Measurements from ENCODE around the gene EZH2.

The EZH2 gene

GRCh38 chr7:148804343-148805235 lies 79.5 kb downstream of the EZH2 start:
- DNase-seq (ENCODE audit: low spot score) = no peak
- no peak overlapping the region for H3K4me3 ChIP-seq
- no peak for TF ChIP-seq CTCF (IDR thresholded peaks at IDR 0.05)
- H3K27ac ChIP-seq = no peak overlapping the region

DNA sequence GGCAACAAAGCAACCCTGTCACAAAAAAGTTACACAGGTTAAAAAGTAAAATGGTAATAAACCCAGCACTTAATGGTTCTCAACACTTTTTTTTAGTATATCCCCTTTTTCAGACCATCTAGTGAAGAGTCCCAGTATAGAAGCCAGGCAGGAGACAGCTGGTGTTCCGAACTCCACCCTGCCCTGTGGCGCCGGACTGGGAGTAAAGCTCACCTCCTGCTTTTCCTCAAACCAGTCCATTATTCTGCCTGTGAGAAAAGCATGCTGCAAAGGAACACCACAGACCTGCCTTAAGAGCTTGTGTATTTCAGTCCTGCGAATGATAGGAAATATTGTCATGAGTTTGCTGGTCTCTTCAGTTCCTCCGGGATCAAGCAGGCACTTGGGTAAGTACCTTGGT lies 81.0 kb downstream of the EZH2 start:
- TF ChIP-seq CTCF (IDR thresholded peaks at IDR 0.05) = no peak
- DNase-seq (ENCODE audit: low spot score) = no peak
- Histone ChIP-seq H3K4me3 (no peak overlapping the region), H3K27ac (no peak overlapping the region)

DNA sequence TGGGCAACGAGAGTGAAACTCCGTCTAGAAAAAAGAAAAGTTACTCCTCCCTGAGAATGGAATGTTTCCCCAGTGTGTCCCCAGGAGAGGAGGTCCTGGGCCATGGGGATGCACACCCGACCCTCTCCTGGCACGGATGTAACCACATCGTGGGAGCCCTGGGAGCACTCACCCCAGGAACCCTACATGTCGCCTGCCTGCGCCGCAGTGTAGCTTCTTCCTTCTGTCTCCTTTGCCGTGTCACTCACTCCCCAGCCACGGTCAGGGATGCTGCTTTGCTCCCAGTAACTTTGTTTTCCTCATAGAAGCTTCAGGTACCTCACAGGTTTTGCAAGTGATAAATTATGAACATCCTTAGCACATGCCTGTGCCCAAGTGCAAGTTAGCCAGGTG lies 82.0 kb downstream of the EZH2 start:
- DNase-seq (ENCODE audit: low spot score) = no peak
- Histone ChIP-seq H3K4me3 (no peak overlapping the region), H3K27ac (no peak overlapping the region)
- no peak for TF ChIP-seq CTCF (IDR thresholded peaks at IDR 0.05)

DNA sequence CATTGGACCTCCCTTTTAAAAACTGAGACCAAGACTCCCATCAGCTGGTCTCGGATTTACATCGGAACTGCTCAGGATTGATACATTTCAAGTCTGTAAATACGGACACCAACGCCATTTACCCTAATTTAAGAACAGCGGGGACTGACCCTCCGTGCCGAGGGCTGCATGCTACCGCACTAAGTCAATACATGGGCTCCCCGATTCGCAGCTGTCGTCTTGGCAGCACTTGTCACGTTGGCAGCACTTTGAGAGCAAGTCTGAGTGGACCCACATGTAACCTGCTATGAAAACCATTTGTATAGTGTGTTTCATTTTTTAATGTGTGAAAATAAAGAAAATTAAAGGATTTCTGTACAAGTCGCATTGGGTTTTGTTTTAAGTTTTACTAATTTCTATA lies 83.4 kb downstream of the EZH2 start:
- H3K27ac ChIP-seq = no peak overlapping the region

DNA sequence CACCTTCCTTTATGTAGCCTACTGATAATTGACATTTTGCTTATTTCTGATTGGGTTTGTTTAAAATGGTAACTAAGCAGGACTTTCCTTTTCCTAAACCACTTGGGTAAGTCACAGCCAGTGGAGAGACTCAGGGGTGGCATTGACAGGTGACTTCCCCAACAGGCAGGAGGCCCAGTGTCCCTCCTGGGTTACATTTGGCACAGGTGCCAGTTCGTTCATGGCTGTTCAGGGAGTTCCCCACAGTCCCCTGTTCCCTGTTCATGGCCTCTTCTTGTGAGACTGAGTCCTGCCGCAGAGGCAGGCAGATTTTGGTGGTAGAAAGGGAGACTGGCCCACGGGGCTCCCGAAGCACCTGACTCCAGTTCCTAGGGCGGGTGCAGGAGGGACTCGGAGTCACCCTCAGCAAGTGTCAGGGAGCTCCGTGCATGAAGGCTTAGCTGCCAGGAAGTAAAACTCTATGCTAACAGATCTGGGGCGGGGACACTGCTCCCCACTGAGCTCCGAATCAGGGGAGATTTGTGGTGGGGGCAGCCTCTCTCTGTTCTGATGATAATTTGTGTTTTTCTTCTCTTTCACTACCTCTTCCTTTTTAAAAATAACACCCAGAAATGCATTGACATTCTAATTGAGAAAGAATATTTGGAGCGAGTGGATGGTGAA lies 84.1 kb downstream of the EZH2 start:
- no peak overlapping the region for H3K27ac ChIP-seq
- no peak for DNase-seq (ENCODE audit: low spot score)
- no peak for TF ChIP-seq CTCF (IDR thresholded peaks at IDR 0.05)
- no peak overlapping the region for H3K4me3 ChIP-seq

More for the DNA sequence above, 83.4 kb downstream of the EZH2 start:
- no peak for DNase-seq (ENCODE audit: low spot score)
- H3K4me3 ChIP-seq = no peak overlapping the region
- no peak for TF ChIP-seq CTCF (IDR thresholded peaks at IDR 0.05)

GRCh38 chr7:148796841-148797240 lies 87.2 kb downstream of the EZH2 start:
- DNase-seq (ENCODE audit: low spot score) = no peak
- TF ChIP-seq CTCF (IDR thresholded peaks at IDR 0.05) = no peak
- Histone ChIP-seq H3K27ac (no peak overlapping the region), H3K4me3 (no peak overlapping the region)

DNA sequence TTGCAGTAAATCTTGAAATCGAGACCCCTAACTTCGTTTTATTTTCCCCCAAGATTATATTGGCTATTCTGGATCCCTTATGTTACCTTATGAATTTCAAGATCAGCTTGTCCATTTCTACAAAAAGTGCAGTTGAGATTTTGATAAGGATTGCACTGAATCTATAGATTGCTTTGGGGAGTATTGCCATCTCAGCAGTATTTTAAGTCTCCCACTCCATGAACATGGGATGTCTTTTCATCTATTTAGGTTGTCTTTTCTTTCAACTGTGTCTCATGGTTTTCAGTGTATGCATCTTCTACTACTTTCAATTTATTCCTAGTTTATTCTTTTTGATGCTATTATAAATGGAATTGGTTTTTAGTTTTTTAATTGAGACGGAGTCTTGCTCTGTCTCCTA lies 89.6 kb downstream of the EZH2 start:
- DNase-seq (ENCODE audit: low spot score) = no peak
- TF ChIP-seq CTCF (IDR thresholded peaks at IDR 0.05) = no peak
- no peak overlapping the region for H3K27ac ChIP-seq
- H3K4me3 ChIP-seq = no peak overlapping the region

Measured in coronary artery (tissue), 2 donors.